HFFc6 (cell line): ENCODE results near the gene BMP3. TPM values are rescaled to one million over a fixed set of nuclear protein-coding genes. Genes with fewer than 3 reads are reported as not detected.

Experiments
- DNase-seq: peaks from one replicate; pipeline ENCODE4 v3.0.0-alpha.2; 2018
- H3K27ac Mint-ChIP-seq: 2 replicates; pipeline ENCODE4 v1.8.0; 2020; ENCODE audit warnings: mild to moderate bottlenecking, mixed read lengths
- H3K27me3 Mint-ChIP-seq: 2 replicates; pipeline ENCODE4 v1.8.0; 2021; ENCODE audit warnings: mild to moderate bottlenecking, moderate library complexity, mixed read lengths; ENCODE audit not compliant: insufficient read depth
- H3K36me3 Mint-ChIP-seq: 2 replicates; pipeline ENCODE4 v1.8.0; 2021; ENCODE audit warnings: low read depth, mixed read lengths
- H3K4me1 Mint-ChIP-seq: 2 replicates; pipeline ENCODE4 v1.8.0; 2020; ENCODE audit warnings: low read depth, mixed read lengths
- H3K4me3 Mint-ChIP-seq: 2 replicates; pipeline ENCODE4 v1.8.0; 2020; ENCODE audit warnings: mild to moderate bottlenecking, moderate library complexity, mixed read lengths
- H3K9me3 Mint-ChIP-seq: 2 replicates; pipeline ENCODE4 v1.8.0; 2020; ENCODE audit warnings: mild to moderate bottlenecking, mixed read lengths
- CTCF ChIP-seq: fragments of 200-600 bp; sonication (generic); IDR thresholded peaks from 2 replicates; pipeline ENCODE4 v1.5.0; 2021; ENCODE audit warnings: antibody characterized with exemption, mild to moderate bottlenecking
- long read RNA-seq: library from polyadenylated mRNA; unstranded; transcript quantifications from one replicate; pipeline ENCODE4 v2.0.0, GENCODE V29; 2019
- total RNA-seq, 6 experiments: library from RNA; stranded (reverse); fragmentation: NEBNext Ultra II Directional; extraction: Animal tissue kit (Norgen Biotek cat#: 25700); gene quantifications; 2 replicates in 1 of 6; 3 replicates in 5 of 6; pipeline ENCODE4 v1.2.3, GENCODE V29; 2021

BMP3 gene
- total RNA-seq: under 1 TPM; 0.17 to 0.27 (median 0.20) TPM
- long read RNA-seq: 0 reads

GRCh38 chr4:81030061-81030980 lies at the start of gene BMP3:
Gene BMP3 (plus strand): TSS chr4:81030708. CDS start chr4:81031285, 577 bp downstream.
- TF ChIP-seq CTCF: no peak
- H3K4me3 Mint-ChIP-seq: peak within 1 kb of the TSS; percentile 90
- H3K9me3 Mint-ChIP-seq: no peaks in the 10 kb centered on the region
- peaks cover 28% of the 10 kb centered on the region for H3K27me3 Mint-ChIP-seq
- no peak for DNase-seq
- H3K36me3 Mint-ChIP-seq: no peaks in the 10 kb centered on the region
- peaks cover 18% of the 10 kb centered on the region for H3K4me1 Mint-ChIP-seq
- no peak within 1 kb of the TSS for H3K27ac Mint-ChIP-seq

- peaks cover 23% of the 10 kb centered on the region for H3K4me1 Mint-ChIP-seq
- H3K27me3 Mint-ChIP-seq: peaks cover 6% of the 10 kb centered on the region
- no peak for TF ChIP-seq CTCF
- no peaks in the 10 kb centered on the region for H3K9me3 Mint-ChIP-seq
- no peak overlapping the region for H3K4me3 Mint-ChIP-seq
- no peak for DNase-seq
- no peaks in the 10 kb centered on the region for H3K36me3 Mint-ChIP-seq
- no peak overlapping the region for H3K27ac Mint-ChIP-seq
These were observed 44.5 kb upstream of the BMP3 start for GRCh38 chr4:80986011-80986410.

GRCh38 chr4:80989921-80990544 lies 40.5 kb upstream of the BMP3 start:
- H3K4me1 Mint-ChIP-seq: peaks cover 23% of the 10 kb centered on the region
- peaks cover 2% of the 10 kb centered on the region for H3K27me3 Mint-ChIP-seq
- no peaks in the 10 kb centered on the region for H3K9me3 Mint-ChIP-seq
- no peaks in the 10 kb centered on the region for H3K36me3 Mint-ChIP-seq
- peak; percentile 92 for TF ChIP-seq CTCF
- peak; percentile 78 for DNase-seq
- no peak overlapping the region for H3K27ac Mint-ChIP-seq
- H3K4me3 Mint-ChIP-seq: no peak overlapping the region

- Mint-ChIP-seq H3K27ac (no peak overlapping the region), H3K4me3 (no peak overlapping the region), H3K27me3 (peaks cover 2% of the 10 kb centered on the region), H3K36me3 (no peaks in the 10 kb centered on the region), H3K9me3 (no peaks in the 10 kb centered on the region), H3K4me1 (peaks cover 23% of the 10 kb centered on the region)
- no peak for DNase-seq
- TF ChIP-seq CTCF: no peak
These were observed 39.7 kb upstream of the BMP3 start for GRCh38 chr4:80990851-80991250.

GRCh38 chr4:80999943-81000342 lies 30.6 kb upstream of the BMP3 start:
- H3K27me3 Mint-ChIP-seq: peaks cover 2% of the 10 kb centered on the region; the same call in 1 of the 2 replicates
- DNase-seq: no peak
- no peak overlapping the region for H3K4me3 Mint-ChIP-seq
- H3K4me1 Mint-ChIP-seq: no peaks in the 10 kb centered on the region
- H3K9me3 Mint-ChIP-seq: no peaks in the 10 kb centered on the region
- no peak for TF ChIP-seq CTCF
- H3K36me3 Mint-ChIP-seq: no peaks in the 10 kb centered on the region
- H3K27ac Mint-ChIP-seq: no peak overlapping the region
